Mucosa of stomach (tissue), 1 donor: ENCODE results near the gene PKNOX2.

Experiments
- H3K27me3 ChIP-seq: one replicate; pipeline ENCODE4 v1.7.0; 2013; ENCODE audit warnings: mild to moderate bottlenecking, low read length; ENCODE audit not compliant: control insufficient read depth, insufficient read depth
- H3K36me3 ChIP-seq: one replicate; pipeline ENCODE4 v1.7.0; 2013; ENCODE audit warnings: low read length; ENCODE audit not compliant: control insufficient read depth, insufficient read depth
- H3K4me1 ChIP-seq: one replicate; pipeline ENCODE4 v1.7.0; 2013; ENCODE audit warnings: mild to moderate bottlenecking, low read length; ENCODE audit not compliant: control insufficient read depth, insufficient read depth
- H3K4me3 ChIP-seq: one replicate; pipeline ENCODE4 v1.7.0; 2013; ENCODE audit warnings: low read length
- H3K9ac ChIP-seq: one replicate; pipeline ENCODE4 v1.7.0; 2013; ENCODE audit warnings: mild to moderate bottlenecking, low read length, moderate library complexity
- H3K9me3 ChIP-seq: one replicate; pipeline ENCODE4 v1.7.0; 2013; ENCODE audit warnings: mild to moderate bottlenecking, low read length, moderate library complexity; ENCODE audit not compliant: control insufficient read depth
- donor health status: Pancreatic carcinoma.

The PKNOX2 gene

DNA sequence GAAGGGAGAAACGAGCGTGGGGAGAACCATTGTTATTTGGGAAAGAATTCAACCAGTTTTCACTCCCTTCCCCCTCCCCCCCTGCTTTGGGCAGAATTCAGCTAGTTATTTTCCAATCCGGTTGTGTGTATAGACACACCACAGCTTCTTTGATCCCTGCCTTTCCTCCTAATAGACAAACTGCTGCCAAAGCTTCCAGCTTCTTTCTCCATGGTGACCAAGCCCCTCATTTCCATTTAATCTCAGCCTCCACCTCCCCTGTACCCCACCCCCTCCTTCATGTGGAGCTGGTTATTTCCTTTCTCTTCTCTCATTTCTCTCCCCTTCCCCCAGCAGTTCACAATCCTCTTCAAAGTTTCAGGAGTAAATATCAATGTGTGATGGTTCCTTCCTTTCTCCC lies 24.8 kb upstream of the PKNOX2 start:
- Histone ChIP-seq H3K9me3 (no peaks in the 10 kb centered on the region), H3K27me3 (peaks cover 20% of the 10 kb centered on the region), H3K9ac (no peak overlapping the region), H3K4me1 (no peaks in the 10 kb centered on the region), H3K4me3 (no peak overlapping the region), H3K36me3 (no peaks in the 10 kb centered on the region)

DNA sequence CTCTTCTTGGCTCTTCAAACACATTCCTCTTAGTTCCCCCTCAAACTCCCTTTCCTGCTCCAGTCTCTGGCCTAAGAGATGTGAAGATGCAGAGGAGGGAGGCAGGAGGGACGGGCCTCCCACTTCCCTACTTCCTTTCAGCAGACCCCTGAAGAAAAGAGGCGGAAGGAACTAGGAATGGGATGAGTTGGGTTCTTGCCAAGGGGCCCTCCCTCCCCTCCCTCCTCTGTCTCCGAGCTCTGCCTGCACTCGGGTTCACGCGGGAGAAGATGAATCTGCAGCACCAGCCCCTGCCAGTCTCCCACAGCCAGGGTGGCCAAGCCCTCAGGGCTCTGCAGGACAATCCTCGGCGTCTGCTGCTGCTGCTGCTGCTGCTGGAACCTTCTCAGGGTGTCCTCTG lies 24.3 kb upstream of the PKNOX2 start:
- H3K4me1 ChIP-seq: no peaks in the 10 kb centered on the region
- no peaks in the 10 kb centered on the region for H3K36me3 ChIP-seq
- peaks cover 20% of the 10 kb centered on the region for H3K27me3 ChIP-seq
- H3K9me3 ChIP-seq: no peaks in the 10 kb centered on the region
- H3K9ac ChIP-seq: no peak overlapping the region
- H3K4me3 ChIP-seq: no peak overlapping the region

DNA sequence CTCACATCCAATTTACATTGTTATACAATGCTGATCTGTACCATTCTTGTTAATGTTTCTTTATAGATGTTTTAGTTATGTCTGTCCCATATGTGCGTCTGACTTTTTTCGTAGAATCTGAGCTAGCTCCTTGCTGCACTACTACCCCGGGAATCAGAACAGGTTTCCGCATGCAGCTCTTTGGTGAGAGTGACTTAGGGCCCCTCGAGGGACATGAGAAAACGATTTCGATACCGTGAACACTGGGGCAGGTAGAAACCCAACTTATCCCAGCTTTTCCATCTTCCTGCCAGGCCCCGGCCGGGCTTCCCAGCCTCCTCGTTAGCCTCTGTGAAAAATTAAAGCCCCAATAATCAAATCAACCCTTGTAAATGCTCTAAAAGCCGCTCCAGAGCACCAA lies 23.4 kb upstream of the PKNOX2 start:
- H3K9me3 ChIP-seq: no peaks in the 10 kb centered on the region
- H3K9ac ChIP-seq: no peak overlapping the region
- no peak overlapping the region for H3K4me3 ChIP-seq
- no peaks in the 10 kb centered on the region for H3K36me3 ChIP-seq
- H3K27me3 ChIP-seq: peaks cover 20% of the 10 kb centered on the region
- no peaks in the 10 kb centered on the region for H3K4me1 ChIP-seq

DNA sequence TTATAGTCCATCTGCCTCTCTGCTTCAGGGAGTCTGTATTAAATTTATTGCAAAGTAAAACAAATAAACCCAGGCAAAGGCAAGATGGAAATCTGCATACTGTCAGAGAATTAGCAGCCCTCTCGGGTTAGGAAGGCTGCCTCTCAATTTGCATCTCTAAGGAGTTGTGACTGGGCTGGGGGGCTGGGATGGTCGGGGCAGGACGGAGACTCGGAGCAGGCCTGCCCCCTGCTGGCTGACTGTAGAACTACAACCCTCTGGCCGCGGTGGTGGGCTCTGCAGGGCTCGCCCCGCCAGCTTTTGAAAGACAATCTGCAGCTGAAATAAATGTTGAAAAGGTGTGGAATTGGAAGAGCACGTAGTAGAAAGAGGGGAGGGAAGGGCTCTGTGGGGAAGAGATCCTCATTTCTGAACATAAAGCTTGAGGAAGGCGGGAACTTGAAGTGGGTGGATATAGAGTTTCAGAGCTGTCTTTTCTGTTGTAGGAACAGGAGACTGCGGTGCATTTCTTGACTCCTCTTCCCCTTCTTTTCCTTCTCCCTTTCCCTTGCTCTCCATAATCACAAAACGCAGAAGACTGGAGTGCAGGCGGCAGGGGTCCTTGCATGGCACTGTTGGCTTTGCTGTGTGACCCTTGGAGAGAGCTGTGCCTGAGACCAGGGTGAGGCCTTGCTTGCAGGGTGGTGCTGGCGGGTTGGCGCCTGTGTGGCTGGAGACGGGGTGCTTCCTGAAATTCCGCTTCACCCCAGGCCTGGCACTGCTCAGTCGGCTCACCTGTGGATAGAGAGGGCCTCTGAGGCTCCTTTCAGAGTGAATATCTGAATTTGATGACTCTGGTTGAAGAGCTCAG lies 22.6 kb upstream of the PKNOX2 start:
- Histone ChIP-seq H3K9ac (no peak overlapping the region), H3K9me3 (no peaks in the 10 kb centered on the region), H3K36me3 (no peaks in the 10 kb centered on the region), H3K4me3 (no peak overlapping the region), H3K4me1 (no peaks in the 10 kb centered on the region), H3K27me3 (peaks cover 20% of the 10 kb centered on the region)

DNA sequence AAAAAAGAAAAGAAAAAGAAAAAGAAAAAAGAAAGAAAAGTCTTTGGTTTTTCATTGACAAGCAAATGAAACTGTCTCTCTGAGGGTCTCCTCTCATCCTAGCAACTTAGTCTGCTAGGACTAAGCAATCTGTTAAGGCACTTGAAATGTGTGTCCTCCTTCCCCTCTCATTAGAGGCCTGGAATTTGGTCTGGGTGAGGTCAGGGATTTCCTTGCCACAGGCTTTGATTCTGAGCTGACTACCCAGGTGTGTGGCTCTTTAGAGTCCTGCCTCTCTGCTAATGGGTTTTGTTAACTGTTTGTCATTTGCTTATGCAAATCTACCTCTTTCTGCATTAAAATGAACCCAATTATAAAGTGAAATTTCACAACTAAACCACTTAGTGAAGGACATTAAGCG lies 18.3 kb upstream of the PKNOX2 start:
- no peaks in the 10 kb centered on the region for H3K9me3 ChIP-seq
- H3K4me1 ChIP-seq: no peaks in the 10 kb centered on the region
- H3K36me3 ChIP-seq: no peaks in the 10 kb centered on the region
- H3K9ac ChIP-seq: no peak overlapping the region
- H3K27me3 ChIP-seq: peaks cover 6% of the 10 kb centered on the region
- H3K4me3 ChIP-seq: no peak overlapping the region

DNA sequence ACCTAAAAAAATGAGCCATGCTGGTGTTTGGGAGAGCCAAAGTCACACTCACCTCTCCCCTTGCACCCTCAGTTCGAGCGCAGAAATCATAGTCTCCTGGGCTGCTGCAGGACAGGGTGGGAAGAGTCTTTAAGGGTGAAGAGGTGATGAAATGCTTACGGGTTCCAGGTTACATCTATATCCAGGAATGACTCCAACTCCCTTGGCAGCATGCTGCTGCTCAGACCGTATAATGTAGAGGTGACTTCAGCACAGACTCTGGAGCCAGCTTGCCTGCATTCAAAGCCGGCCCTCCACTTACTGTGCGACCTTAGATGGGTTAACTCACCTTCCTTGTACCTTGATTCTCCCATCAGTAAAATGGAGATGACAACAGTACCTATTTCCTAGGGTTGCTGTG lies 17.3 kb upstream of the PKNOX2 start:
- peaks cover under 1% of the 10 kb centered on the region for H3K27me3 ChIP-seq
- H3K4me1 ChIP-seq: no peaks in the 10 kb centered on the region
- H3K9me3 ChIP-seq: no peaks in the 10 kb centered on the region
- no peaks in the 10 kb centered on the region for H3K36me3 ChIP-seq
- H3K4me3 ChIP-seq: no peak overlapping the region
- H3K9ac ChIP-seq: no peak overlapping the region

- H3K4me1 ChIP-seq: no peaks in the 10 kb centered on the region
- H3K27me3 ChIP-seq: no peaks in the 10 kb centered on the region
- no peaks in the 10 kb centered on the region for H3K9me3 ChIP-seq
- no peak overlapping the region for H3K9ac ChIP-seq
- H3K36me3 ChIP-seq: no peaks in the 10 kb centered on the region
- H3K4me3 ChIP-seq: no peak overlapping the region
Observed at GRCh38 chr11:125148011-125148410, 16.5 kb upstream of the PKNOX2 start.

GRCh38 chr11:125148743-125149142 lies 15.8 kb upstream of the PKNOX2 start:
- H3K4me1 ChIP-seq: no peaks in the 10 kb centered on the region
- H3K36me3 ChIP-seq: no peaks in the 10 kb centered on the region
- no peak overlapping the region for H3K4me3 ChIP-seq
- no peaks in the 10 kb centered on the region for H3K27me3 ChIP-seq
- no peaks in the 10 kb centered on the region for H3K9me3 ChIP-seq
- no peak overlapping the region for H3K9ac ChIP-seq

DNA sequence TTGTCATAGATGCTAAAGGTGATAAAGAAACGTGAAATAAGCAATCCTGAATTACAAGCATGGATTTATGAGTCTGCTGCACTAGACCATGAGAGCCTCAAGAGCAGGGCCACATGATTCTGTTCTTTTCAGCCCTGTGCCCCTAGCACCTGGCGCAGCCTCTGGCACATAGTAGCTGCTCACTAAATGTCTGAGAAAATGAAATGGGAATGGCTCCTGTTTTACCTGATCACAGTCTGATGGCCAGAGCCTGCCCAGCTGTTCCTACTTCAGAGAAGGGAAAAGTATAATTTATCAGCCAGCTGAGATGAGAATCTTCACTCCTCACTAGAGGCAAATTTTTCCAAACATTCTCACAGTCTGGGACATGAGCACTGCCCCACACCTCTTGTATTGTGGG lies 10.7 kb upstream of the PKNOX2 start:
- no peaks in the 10 kb centered on the region for H3K36me3 ChIP-seq
- H3K4me3 ChIP-seq: no peak overlapping the region
- no peaks in the 10 kb centered on the region for H3K4me1 ChIP-seq
- H3K27me3 ChIP-seq: no peaks in the 10 kb centered on the region
- H3K9me3 ChIP-seq: no peaks in the 10 kb centered on the region
- no peak overlapping the region for H3K9ac ChIP-seq

DNA sequence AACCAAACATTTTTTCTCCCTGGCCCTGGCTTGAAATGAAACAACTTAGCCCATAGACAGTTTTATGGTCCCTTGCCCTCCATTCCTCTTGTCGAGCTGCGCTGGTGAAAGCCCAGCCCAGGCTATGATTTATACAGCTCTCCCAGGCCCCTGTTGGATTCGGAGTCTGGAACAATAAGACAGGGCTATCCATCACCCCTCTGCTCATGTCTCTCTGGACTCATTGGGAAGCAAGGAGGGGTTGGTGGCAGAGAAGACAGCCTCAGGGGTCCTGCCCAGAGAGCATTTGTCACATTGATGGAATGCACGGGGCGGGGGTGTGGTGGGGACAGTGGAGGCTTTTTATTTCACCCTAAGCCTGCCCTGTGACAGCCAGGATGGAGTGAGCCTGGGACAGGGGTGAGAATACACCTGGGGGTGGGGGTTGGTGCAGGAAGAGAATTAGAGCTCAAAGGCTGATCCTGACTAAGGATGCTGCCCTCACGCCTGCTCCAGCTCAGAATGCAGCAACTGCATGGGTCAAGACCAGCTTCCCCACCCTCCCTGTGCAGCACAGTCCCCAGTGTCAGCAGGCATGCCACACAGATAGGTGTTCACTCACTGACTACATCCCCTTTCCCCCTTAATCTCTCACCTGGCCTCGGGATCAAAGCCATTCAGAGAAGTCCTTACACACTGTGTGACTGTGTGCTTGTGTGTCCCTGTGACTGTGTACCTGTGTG lies 10.0 kb upstream of the PKNOX2 start:
- H3K9ac ChIP-seq: no peak overlapping the region
- no peaks in the 10 kb centered on the region for H3K36me3 ChIP-seq
- H3K4me1 ChIP-seq: no peaks in the 10 kb centered on the region
- no peaks in the 10 kb centered on the region for H3K9me3 ChIP-seq
- H3K4me3 ChIP-seq: no peak overlapping the region
- no peaks in the 10 kb centered on the region for H3K27me3 ChIP-seq

DNA sequence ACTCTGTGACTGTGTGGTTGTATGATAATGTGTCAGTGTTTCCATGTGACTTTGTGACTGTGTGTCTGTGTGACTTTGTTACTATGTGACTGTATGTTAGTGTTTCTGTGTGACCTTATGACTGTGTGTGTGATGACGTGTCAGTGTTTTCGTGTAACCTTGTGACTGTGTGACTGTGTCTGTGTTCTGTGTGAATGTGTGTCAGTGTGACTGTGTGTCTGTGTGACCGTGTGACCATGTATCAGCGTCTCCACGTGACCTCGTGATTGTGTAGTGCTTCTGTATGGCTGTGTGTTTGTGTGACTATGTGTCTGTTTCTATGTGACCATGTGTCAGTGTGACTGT lies 9.5 kb upstream of the PKNOX2 start:
- Histone ChIP-seq H3K27me3 (no peaks in the 10 kb centered on the region), H3K4me3 (no peak overlapping the region), H3K36me3 (no peaks in the 10 kb centered on the region)

GRCh38 chr11:125155767-125156166 lies 8.8 kb upstream of the PKNOX2 start:
- H3K27me3 ChIP-seq: no peaks in the 10 kb centered on the region
- no peaks in the 10 kb centered on the region for H3K4me1 ChIP-seq
- no peaks in the 10 kb centered on the region for H3K36me3 ChIP-seq
- H3K9me3 ChIP-seq: no peaks in the 10 kb centered on the region
- H3K9ac ChIP-seq: no peak overlapping the region
- no peak overlapping the region for H3K4me3 ChIP-seq

More for the DNA sequence above, 9.5 kb upstream of the PKNOX2 start:
- no peaks in the 10 kb centered on the region for H3K4me1 ChIP-seq
- no peak overlapping the region for H3K9ac ChIP-seq
- H3K9me3 ChIP-seq: no peaks in the 10 kb centered on the region
